Coronary artery (tissue), 2 donors: ENCODE data around the gene LNPEP.

Experiments used
- DNase-seq: peaks from one replicate; pipeline ENCODE4 v3.0.0-alpha.2; 2017; ENCODE audit warnings: low spot score
- H3K27ac ChIP-seq, 2 donors: fragments of 200-600 bp; sonication (generic); one replicate each; pipeline ENCODE4 v1.5.1; 2016 to 2019
- H3K4me3 ChIP-seq: fragments of 200-600 bp; sonication (generic); 2 replicates; pipeline ENCODE4 v1.5.1; 2016; ENCODE audit warnings: mild to moderate bottlenecking, moderate library complexity
- CTCF ChIP-seq: fragments of 200-600 bp; sonication (generic); IDR thresholded peaks from one replicate; pipeline ENCODE4 v1.5.1; 2019; ENCODE audit warnings: antibody characterized with exemption

LNPEP gene

GRCh38 chr5:97009212-97009898 is 73.5 kb downstream of the LNPEP start:
- no peak for TF ChIP-seq CTCF
- no peak for DNase-seq
- H3K27ac ChIP-seq: no peak overlapping the region
- H3K4me3 ChIP-seq: no peak overlapping the region

GRCh38 chr5:97009921-97010320 is 74.0 kb downstream of the LNPEP start:
- no peak for DNase-seq
- Histone ChIP-seq H3K27ac (no peak overlapping the region), H3K4me3 (no peak overlapping the region)
- no peak for TF ChIP-seq CTCF

GRCh38 chr5:97010606-97011005 is 74.7 kb downstream of the LNPEP start:
- no peak overlapping the region for H3K4me3 ChIP-seq
- H3K27ac ChIP-seq: no peak overlapping the region
- no peak for DNase-seq

GRCh38 chr5:97011567-97011966 is 75.7 kb downstream of the LNPEP start:
- no peak overlapping the region for H3K4me3 ChIP-seq
- no peak overlapping the region for H3K27ac ChIP-seq
- no peak for DNase-seq
- no peak for TF ChIP-seq CTCF

More at GRCh38 chr5:97010606-97011005, 74.7 kb downstream of the LNPEP start:
- no peak for TF ChIP-seq CTCF

- Histone ChIP-seq H3K27ac (no peak overlapping the region), H3K4me3 (no peak overlapping the region)
- DNase-seq: no peak
- TF ChIP-seq CTCF: no peak
These were observed 83.7 kb downstream of the LNPEP start for GRCh38 chr5:97019435-97020117.

GRCh38 chr5:97021416-97021815 is 85.5 kb downstream of the LNPEP start:
- no peak overlapping the region for H3K4me3 ChIP-seq
- TF ChIP-seq CTCF: no peak
- no peak overlapping the region for H3K27ac ChIP-seq
- no peak for DNase-seq

- H3K4me3 ChIP-seq: no peak overlapping the region
- no peak for TF ChIP-seq CTCF
- H3K27ac ChIP-seq: no peak overlapping the region
- no peak for DNase-seq
These were observed 87.0 kb downstream of the LNPEP start for GRCh38 chr5:97022898-97023297.
